Parathyroid adenoma (tissue), 2 donors: Measurements from ENCODE around the gene LCN10.

ENCODE experiments used
- H2AFZ ChIP-seq: fragments of 300-600 bp; sonication (generic); one replicate; pipeline ENCODE4 v1.7.0; 2017; ENCODE audit warnings: antibody characterized with exemption, mild to moderate bottlenecking
- H3K27ac ChIP-seq: fragments of 300-600 bp; sonication (generic); one replicate; pipeline ENCODE4 v1.7.0; 2017
- H3K27me3 ChIP-seq: fragments of 300-600 bp; sonication (generic); one replicate; pipeline ENCODE4 v1.7.0; 2017; ENCODE audit warnings: low read length; ENCODE audit not compliant: control insufficient read depth, insufficient read depth
- H3K36me3 ChIP-seq: fragments of 300-600 bp; sonication (generic); one replicate; pipeline ENCODE4 v1.7.0; 2017; ENCODE audit warnings: low read length; ENCODE audit not compliant: control insufficient read depth, insufficient read depth
- H3K4me1 ChIP-seq: fragments of 300-600 bp; sonication (generic); one replicate; pipeline ENCODE4 v1.7.0; 2017; ENCODE audit warnings: control low read depth
- H3K4me2 ChIP-seq: fragments of 300-600 bp; sonication (generic); one replicate; pipeline ENCODE4 v1.7.0; 2017; ENCODE audit warnings: low read length
- H3K4me3 ChIP-seq: fragments of 300-600 bp; sonication (generic); one replicate; pipeline ENCODE4 v1.7.0; 2017; ENCODE audit warnings: low read depth, low read length
- H3K79me2 ChIP-seq: fragments of 300-600 bp; sonication (generic); one replicate; pipeline ENCODE4 v1.7.0; 2017; ENCODE audit warnings: control low read depth
- H3K9ac ChIP-seq: fragments of 300-600 bp; sonication (generic); one replicate; pipeline ENCODE4 v1.7.0; 2017; ENCODE audit warnings: mild to moderate bottlenecking
- H3K9me3 ChIP-seq: fragments of 300-600 bp; sonication (generic); one replicate; pipeline ENCODE4 v1.7.0; 2017; ENCODE audit warnings: low read length; ENCODE audit not compliant: control insufficient read depth
- CTCF ChIP-seq: fragments of 300-600 bp; sonication (generic); IDR thresholded peaks from one replicate; pipeline ENCODE4 v1.7.0; 2017; ENCODE audit warnings: antibody characterized with exemption, mild to moderate bottlenecking
- donor health status: primary hyperparathyroidism.

Gene LCN10

GRCh38 chr9:136695955-136696354 lies 46.8 kb downstream of the LCN10 start:
- Histone ChIP-seq H3K4me3 (no peak overlapping the region), H3K27me3 (no peaks in the 10 kb centered on the region), H3K36me3 (no peaks in the 10 kb centered on the region), H3K9me3 (no peaks in the 10 kb centered on the region), H2AFZ (no peak overlapping the region), H3K9ac (no peak overlapping the region), H3K4me2 (no peak overlapping the region), H3K79me2 (no peaks in the 10 kb centered on the region), H3K27ac (no peak overlapping the region), H3K4me1 (no peaks in the 10 kb centered on the region)
- TF ChIP-seq CTCF: no peak

GRCh38 chr9:136695435-136695895 lies 47.3 kb downstream of the LCN10 start:
- Histone ChIP-seq H3K9me3 (no peaks in the 10 kb centered on the region), H3K79me2 (no peaks in the 10 kb centered on the region), H3K4me1 (no peaks in the 10 kb centered on the region), H3K9ac (no peak overlapping the region), H3K36me3 (no peaks in the 10 kb centered on the region), H2AFZ (no peak overlapping the region), H3K4me2 (no peak overlapping the region), H3K27me3 (no peaks in the 10 kb centered on the region), H3K27ac (peak overlapping the region; percentile 1), H3K4me3 (no peak overlapping the region)
- no peak for TF ChIP-seq CTCF

GRCh38 chr9:136694872-136695247 lies 47.9 kb downstream of the LCN10 start:
- Histone ChIP-seq H3K9ac (no peak overlapping the region), H3K36me3 (no peaks in the 10 kb centered on the region), H3K4me2 (no peak overlapping the region), H3K4me1 (no peaks in the 10 kb centered on the region), H2AFZ (no peak overlapping the region), H3K27ac (no peak overlapping the region), H3K79me2 (no peaks in the 10 kb centered on the region), H3K9me3 (no peaks in the 10 kb centered on the region), H3K4me3 (no peak overlapping the region), H3K27me3 (no peaks in the 10 kb centered on the region)
- no peak for TF ChIP-seq CTCF

- Histone ChIP-seq H2AFZ (no peak overlapping the region), H3K9me3 (no peaks in the 10 kb centered on the region), H3K4me1 (no peaks in the 10 kb centered on the region), H3K27me3 (no peaks in the 10 kb centered on the region), H3K4me3 (no peak overlapping the region), H3K4me2 (no peak overlapping the region), H3K36me3 (no peaks in the 10 kb centered on the region), H3K9ac (no peak overlapping the region), H3K27ac (no peak overlapping the region), H3K79me2 (no peaks in the 10 kb centered on the region)
- peak; percentile 57 for TF ChIP-seq CTCF
These were observed 48.4 kb downstream of the LCN10 start for GRCh38 chr9:136694163-136694871.
